Activated CD8-positive, alpha-beta memory T cell treated with anti-CD3 and anti-CD28 coated beads for 4 hours (primary cell): Measurements from ENCODE around the gene UBE3D.
"Not testable (repeated sequence)": the region's sequence is repeated elsewhere in the genome, so short reads cannot be mapped to it uniquely, and the experiment has no call there.

Source experiments
- DNase-seq, 2 donors: peaks; one replicate each; pipeline ENCODE4 v3.0.0-alpha.2; 2020; ENCODE audit warnings: low read depth in 2 of 2

The UBE3D gene

DNA sequence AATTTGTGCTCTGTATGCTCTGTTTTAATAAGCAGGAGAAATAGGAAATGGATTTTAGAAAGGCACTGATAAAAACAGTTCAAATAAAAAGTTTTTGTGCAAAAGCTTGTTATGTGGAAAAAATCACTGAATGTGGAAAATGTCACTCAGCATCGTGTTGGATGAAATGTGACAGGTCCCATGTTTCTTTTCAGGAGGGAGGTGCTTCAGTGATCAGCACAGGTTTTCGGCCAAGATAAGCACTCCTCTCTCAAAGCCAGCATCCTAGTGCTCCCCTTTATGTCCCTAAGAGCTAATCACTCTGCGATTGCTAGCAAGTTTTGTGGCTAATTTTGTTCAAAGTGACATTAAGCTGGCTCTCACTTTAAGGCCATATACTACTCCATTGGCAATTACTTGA, 12.0 kb downstream of the UBE3D start:
- DNase-seq, result no peak

DNA sequence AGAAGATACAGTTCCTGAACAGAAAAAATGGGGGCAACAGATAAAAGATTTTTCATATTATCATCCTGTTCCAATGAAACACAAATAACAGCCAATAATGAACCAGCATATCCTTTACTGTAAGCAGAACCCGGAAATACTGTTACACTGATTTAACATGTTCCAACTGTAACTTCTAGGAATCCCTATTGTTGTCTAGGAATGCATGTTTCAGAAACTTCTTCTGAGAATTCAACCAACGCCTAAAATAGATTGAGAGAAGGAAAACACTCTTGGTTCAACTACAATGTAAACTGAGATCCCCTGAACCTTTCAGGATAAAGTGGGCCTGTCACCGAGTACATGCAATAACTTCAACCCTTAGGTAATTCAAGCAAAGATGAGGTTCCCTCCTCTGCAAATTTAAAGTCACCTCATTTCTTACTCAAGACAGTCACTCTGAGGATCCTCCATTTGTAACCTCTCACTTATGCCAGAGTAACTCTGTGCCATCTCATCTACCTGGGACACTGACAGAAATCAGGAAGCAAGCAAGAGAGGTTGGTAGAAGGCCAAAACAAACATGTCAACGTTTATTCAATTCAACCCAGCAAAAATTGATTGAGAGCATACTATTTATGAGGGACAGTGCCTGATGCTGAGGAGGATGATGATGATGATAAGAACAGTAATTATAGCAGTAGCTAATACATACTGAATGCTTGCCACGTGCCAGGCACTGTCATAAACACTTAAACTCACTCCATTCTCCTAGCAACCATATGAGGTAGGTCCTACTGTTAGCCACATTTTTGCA, 14.1 kb downstream of the UBE3D start:
- DNase-seq, result no peak

DNA sequence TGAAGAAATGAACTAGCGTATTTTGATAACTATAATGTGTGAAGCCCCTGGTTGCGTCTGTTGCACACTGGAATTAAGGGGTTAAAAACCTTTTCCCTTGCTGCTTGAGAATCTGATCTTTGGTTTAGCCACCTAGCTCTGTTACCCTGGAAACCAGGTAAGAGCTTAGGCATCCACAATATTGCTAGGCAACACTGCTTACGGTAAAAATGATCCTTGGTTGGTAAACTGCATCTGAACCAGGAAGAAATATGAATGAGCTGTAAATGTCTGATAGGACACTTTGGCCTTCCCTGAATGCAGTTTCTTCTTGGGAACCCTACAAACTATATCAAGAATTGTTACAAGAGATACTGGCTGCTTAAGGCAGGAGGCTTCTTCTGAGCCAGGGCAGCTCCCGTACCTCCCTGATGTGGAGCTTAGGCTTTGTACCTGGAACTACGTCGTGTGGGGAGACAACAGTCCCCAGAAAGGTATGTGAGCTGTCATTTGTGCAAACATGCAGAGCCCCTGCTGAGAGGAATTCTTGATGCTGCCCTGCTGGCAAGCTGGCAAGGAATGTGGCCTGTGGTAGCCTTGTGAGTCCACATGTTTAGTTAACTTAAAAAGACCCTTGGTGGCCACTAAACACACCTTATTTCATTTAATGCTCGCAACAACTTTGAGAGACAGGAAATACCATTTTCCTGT, 18.4 kb downstream of the UBE3D start:
- no peak for DNase-seq

DNA sequence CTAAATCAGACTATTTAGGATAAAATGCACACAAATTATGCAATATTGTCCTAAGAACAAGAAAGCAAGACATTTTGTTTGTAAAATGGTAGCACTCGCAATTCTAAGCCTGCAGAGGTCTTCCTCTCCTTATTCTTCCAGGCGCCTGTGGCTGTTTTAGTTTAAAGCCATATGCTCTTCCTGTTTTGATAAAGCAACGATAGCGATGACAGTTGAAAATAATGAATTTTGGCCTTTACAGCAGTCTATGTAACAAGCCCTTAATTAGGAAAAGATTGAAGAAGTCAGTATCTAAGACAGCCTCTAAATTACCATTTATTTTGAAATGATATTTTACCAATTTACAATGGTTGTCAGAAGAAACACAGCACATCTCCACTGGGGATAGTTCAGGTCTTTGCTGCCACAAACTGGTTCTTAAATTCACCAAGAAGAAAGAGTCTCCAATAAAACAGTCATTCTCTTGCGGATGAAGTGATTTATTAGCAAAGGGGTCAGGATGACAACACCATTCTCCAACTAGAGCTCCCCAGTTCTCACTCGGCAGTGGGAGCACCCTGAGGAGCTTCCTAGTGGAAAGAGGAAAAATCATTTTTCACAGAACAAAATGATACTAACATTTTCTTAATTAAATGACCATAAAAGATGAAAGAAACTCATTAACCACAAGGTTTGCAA, 21.4 kb downstream of the UBE3D start:
- DNase-seq, result no peak

DNA sequence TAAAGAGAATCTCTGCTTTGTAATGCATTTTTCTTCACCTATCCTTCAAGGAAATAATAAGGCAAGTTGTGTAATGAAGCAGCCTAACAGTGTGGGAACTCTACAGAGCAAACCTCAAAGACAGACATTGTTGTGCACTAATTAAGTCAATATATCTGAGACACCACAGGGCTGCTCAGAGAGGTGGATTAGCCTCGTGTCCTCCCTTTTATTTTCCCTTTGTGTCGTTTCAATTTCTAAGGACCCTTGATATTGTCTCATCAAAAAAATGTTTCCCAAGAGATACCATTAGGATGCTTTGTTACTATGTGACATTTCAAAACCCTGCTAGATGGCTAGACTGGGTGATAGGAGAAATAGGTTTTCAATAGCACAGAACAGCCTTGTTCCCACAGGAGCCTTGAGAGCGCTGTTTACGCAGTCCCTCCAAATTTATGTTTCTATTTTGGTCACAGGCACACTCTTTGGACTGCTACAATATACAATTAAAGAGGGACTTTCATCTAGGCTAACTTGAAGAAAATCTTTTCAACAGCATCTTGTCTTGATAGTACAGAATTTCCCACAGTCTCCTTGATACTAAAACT, 23.1 kb downstream of the UBE3D start:
- DNase-seq, result no peak

DNA sequence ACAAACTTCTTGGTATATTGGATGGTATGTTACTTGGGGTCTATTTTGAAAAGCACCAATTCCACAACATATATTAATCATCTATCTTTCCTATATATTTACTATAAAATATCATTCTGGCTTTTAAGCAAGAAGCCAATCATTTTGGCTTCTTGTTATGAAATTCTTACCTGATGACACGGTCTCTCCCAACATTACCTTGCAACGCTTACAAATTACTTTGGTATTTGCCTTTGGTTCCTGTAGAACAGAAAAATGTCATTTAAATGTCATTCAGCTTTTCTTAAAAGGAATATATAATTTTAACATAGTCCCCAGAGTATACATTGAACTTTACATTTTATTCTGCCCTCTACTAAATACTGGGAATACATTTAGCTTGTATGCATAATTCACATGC, 27.4 kb downstream of the UBE3D start:
- no peak for DNase-seq

DNA sequence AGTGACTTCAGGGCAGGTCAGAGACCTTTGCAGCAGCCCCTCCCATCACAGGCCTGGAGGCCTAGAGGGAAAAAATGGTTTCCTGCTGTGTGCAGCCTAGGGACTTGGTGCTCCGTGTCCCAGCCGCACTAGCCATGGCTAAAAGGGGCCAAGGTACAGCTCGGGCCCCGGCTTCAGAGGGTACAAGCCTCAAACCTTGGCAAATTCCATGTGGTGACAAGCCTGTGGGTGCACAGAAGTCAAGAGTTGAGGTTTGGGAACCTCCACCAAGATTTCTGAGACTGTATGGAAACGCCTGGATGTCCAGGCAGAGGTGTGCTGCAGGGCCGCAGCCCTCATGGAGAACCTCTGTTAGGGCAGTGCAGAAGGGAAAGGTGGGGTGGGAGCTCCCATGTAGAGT, 34.0 kb downstream of the UBE3D start:
- no peak for DNase-seq

DNA sequence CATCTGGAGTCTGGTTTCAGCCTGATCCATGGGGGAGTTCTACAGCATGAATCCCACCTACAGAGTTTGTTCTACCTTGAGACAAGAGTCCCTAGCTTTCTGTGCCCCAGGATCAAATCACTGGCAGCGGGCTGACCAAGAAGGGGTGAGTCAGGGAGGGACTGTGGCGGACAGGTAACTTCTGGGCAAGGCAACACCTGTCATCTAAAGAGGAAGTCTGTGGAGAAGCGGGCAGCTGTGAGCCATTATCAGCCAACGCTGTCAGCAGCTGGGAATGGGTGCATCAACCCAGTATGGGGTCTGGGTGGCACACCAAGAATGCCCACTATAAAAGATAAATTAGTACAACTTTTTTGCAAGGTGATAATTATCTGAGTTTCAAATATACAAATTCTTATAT, 45.9 kb downstream of the UBE3D start:
- DNase-seq, result no peak

DNA sequence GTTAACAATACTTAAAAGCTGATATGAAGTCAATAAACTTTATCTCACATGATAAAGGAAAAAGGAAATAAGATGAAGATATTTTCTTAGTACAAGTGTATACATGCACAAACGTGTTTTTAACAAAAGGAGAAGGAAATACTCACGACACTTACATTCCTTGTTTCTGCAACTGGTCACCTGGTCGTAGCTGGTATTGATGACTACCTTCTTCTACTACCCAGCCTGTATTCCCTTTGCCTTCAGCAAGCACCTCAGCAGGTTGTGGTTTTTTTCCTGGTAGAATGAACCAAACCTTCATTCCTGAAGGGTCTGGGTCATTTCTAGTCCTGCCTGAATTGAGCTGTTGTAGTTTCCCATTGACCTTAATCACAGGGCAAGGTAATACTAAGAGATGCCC, 54.5 kb downstream of the UBE3D start:
- not testable (repeated sequence) for DNase-seq

DNA sequence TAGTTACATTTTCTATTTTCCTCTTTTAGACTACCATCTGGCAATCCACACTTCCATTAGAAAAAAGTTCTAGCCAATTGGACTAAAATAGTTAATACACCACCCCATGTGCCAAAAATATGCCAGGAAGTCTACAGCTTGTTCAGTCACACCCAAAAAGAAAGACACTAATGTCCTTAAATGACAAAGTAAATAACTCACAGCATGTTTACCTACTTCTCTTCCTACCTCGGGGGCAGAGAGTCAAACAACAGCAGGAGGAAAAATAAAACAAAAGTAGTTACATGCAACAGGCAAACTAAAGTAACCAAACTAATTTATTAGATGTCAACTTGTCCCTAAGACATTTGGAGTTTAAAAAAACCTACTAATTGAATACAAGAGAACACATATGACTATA, 57.0 kb downstream of the UBE3D start:
- no peak for DNase-seq

DNA sequence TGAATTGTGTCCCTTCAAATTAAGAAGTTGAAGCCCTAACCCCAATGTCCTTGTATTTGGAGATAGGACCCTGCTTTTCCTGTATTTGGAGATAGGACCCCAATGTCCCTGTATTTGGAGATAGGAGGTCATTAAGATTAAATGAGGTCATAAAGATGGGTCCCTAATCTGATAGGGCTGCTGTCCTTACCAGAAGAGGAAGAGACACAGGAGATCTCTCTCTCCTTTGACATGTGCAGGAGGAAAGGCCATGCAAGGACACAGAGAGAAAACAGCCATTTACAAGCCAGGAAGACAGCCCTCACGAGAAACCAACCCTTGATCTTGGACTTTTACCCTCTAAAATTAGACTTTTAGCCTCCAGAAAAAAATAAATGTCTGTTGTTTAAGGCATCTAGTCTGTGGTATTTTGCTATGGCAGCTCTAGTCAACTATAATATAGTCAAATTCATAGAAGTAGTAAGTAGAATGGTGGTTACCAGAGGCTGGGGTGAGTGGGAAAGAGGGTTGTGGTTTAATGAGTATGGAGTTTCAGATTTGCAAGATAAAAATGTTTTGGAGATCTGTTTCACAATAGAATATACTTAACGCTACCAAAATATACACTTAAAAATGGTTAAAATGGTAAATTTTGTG, 59.3 kb downstream of the UBE3D start:
- DNase-seq, result no peak

DNA sequence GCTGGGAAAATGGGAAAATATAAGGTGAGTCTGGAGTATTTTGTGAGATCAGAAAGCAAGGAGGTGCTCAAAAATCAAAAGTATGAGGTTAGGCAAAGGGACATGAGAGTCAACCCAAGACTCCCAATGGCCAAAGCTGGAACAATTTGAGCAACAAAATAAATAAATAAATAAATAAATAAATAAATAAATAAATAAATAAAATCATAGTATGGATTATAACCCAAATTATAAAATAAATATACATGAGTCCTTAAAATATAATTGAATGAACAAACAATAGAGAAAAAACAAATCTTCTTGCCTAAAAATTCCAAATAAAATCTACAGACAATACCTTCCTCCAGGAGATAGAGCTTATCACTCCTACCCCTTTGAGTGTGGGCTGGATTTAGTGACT, 69.5 kb downstream of the UBE3D start:
- DNase-seq, result no peak

DNA sequence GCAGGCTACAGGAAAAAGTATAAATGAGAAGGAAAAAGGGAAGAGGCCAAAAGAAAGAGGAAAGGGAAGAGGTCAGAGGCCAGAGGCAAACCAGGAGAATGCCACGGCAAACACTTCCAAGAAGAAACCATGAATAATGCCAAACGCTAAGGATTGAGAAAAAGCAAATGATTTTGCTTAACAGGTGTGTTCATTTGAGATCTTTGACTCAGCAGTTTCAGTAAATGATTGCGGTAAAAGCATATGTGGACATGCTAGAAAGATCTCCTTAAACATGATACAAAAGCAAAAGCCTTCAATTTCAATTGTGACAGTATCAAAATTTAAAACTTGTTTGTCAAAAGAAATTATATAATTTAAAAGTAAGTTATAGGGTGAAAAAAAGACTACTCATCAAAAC, 70.6 kb downstream of the UBE3D start:
- DNase-seq, result no peak

DNA sequence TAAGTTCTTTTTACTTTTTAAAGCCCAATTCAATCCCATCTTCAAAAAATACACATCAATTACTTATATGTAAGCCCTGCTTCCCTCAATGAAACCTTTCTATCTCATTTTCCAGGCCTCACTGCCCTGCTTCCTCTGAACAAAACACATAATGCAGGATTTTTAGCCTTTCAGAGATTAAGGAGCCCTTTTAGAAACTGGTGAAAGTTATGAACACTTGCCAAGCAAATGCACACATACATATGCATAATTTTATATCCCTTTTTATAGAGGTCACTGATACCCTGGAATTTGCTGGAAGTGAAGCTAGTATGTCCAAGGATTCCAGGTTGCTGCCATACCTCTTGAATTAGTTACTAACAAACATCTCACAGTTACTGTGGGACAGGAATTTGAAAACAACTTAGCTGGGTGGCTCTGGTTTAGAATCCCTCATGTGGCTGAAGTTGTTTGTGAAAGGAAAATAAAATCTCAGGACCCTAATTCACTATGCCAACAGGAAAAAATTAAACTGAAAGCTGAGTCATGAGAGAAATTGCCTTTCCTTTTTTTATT, 75.8 kb downstream of the UBE3D start:
- DNase-seq, result no peak

DNA sequence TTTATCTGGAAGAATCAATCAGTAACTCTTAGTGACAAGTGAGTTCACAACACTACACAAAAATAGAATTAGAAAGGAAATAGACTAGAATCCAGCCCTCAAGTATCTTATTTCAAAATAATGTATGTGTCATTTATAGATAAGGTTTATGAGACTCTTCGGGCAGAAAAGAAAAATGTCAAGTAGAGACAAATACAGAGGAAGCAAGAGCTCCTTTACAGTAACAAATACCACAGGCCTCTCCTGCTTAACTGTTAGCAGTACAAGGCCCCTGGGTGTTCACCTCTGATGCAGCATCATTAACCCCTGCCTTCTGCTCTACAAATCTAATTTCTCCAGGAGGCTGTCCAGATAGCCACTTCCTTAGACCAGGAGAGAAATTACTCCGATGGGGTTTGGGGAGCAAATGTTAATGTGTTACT, 76.7 kb downstream of the UBE3D start:
- DNase-seq, result no peak

DNA sequence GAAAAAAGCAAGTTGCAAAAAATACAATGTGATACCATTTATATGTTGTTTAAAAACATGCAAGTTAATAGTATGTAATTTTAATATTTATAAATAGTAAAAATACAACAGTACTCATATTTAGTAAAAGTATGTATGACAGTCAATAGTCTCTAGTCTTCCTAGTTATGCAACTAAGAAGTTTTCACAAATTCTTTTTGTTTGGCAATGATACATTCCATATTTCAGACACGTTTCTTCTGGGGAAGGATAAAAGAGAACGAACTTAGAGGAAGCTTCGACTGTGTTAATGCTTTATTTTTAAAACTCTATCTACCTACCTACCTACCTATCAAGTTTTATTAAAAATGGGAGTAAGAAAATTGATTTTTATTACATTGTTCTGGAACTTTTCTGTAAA, 77.7 kb downstream of the UBE3D start:
- no peak for DNase-seq

DNA sequence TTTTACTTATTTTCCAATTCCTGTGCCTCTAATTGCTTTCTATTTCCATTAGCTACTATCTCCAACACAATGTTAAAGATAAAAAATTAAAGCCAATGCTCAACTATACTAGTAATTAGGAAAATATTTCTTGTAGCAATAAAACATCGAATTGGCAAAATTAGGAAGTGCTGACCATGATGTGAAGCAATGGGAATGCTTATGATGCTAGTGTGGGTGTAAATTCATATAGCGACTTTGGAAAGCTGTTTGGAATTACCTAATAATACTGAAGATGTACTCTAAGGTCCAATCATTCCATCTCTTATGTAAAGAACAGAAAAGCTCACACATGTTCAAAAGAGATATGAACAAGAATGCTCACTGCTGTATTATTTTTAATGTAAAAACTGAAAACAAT, 78.2 kb downstream of the UBE3D start:
- no peak for DNase-seq

DNA sequence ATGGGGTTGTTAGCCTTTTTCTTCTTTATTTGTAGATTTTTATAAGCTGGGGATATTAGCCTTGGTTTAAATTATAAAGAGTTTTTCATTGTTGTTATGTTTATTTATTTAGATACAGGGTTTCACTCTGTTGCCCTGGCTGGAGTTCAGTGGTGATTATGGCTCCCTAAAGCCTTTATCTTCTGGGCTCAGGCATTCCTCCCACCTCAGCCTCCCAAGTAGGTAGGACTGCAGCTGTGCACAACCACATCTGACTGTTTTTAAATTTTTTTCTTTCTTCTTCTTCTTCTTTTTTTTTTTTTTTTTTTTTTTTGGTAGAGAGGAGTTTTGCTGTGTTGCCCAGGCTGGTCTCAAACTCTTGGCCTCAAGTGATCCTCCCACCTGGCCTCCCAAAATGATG, 80.9 kb downstream of the UBE3D start:
- DNase-seq, result no peak

DNA sequence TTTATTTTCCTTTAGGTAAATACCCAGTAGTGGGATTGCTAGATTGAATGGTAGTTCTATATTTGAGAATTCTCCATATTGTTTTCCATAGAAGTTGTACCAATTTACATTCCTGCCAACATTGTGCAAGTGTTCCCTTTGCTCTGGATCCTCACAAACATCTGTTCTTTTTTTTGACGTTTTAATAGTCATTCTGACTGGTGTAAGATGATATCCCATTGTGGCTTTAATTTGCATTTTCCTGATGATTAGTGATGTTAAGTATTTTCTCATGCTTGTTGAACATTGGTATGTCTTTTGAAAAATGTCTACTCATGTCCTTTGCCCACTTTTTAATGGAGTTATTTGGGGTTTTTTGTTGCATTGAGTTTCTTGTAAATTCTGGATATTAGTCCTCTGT, 85.6 kb downstream of the UBE3D start:
- DNase-seq, result no peak

DNA sequence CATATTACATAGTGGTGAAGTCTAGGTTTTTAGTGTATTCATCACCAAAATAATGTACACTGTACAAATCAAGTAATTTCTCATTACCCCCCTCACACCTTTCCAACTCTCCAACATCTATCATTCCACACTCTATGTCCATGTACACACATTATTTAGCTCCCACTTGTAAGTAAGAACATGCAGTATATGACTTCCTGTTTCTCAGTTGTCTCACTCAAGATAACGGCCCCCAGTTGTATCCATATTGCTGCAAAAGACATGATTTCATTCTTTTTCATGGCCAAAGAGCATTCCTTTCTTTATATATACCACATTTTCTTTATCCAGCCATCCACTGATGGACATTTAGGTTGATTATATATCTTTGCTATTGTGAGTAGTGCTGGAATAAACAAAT, 86.0 kb downstream of the UBE3D start:
- DNase-seq, result no peak

DNA sequence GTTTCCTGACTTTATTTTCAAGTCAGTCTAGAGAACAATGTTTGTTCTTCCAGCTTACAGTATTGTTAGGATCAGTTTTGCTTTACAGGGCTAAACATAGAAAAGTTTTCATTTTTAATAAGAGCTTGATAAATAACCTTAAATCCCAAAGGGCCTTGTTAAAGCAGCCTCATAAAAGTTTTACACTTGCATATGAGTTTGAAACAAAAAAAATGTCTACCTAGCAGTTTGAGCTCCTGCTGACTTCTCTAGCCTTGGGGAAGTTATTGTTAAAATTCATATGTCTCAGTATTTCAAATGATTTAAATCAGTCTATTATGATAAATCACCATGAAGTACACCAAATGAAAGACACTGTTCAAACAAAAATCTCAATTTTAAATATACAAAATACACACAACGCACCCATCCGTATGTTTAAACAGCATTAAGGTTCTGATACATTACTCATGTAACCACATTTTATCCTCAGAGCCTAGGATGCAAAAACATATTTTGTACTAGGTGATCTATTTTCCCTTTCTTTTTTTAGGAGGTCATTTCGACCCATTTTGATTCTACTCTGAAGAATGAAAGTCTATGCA, 87.2 kb downstream of the UBE3D start:
- no peak for DNase-seq
